Keratinocyte (primary cell): ENCODE results near the gene TTC21B. TPM values are rescaled to one million over a fixed set of nuclear protein-coding genes. Genes with fewer than 3 reads are reported as not detected.

Source experiments
- DNase-seq: peaks from one replicate; pipeline ENCODE4 v3.0.0-alpha.2; 2011; ENCODE audit warnings: low read depth, missing footprints, low spot score
- FAIRE-seq: peaks from 2 replicates; lab custom pipeline; 2011; peaks lifted over from hg19 to GRCh38; lab: Jason Lieb, UNC
- H2AFZ ChIP-seq: 2 replicates; pipeline ENCODE4 v1.6.0; 2012; ENCODE audit warnings: low read length, control low read depth, inconsistent platforms; ENCODE audit not compliant: control insufficient read depth
- H3K27ac ChIP-seq: 2 replicates; pipeline ENCODE4 v1.5.1; 2011; ENCODE audit warnings: low read length; ENCODE audit not compliant: control insufficient read depth, insufficient read depth
- H3K27me3 ChIP-seq: 3 replicates; pipeline ENCODE4 v1.6.0; 2011; ENCODE audit warnings: low read length; ENCODE audit not compliant: control insufficient read depth, insufficient read depth; ENCODE audit errors: extremely low read depth
- H3K36me3 ChIP-seq, 2 experiments: 2 replicates in 1 of 2; 3 replicates in 1 of 2; pipeline ENCODE4 v1.5.1; 2011; ENCODE audit warnings: low read length in 2 of 2, mild to moderate bottlenecking in 1 of 2; ENCODE audit not compliant: control insufficient read depth in 2 of 2, insufficient read depth in 2 of 2; ENCODE audit errors: extremely low read depth in 1 of 2
- H3K4me1 ChIP-seq: 3 replicates; pipeline ENCODE4 v1.5.1; 2011; ENCODE audit warnings: low read length; ENCODE audit not compliant: control insufficient read depth, insufficient read depth; ENCODE audit errors: extremely low read depth
- H3K4me2 ChIP-seq: 3 replicates; pipeline ENCODE4 v1.6.0; 2011; ENCODE audit warnings: low read depth, low read length; ENCODE audit not compliant: control insufficient read depth, insufficient read depth; ENCODE audit errors: extremely low read depth
- H3K4me3 ChIP-seq, 3 experiments: fragments of 200-600 bp in 1 of 3; sonication (generic) in 1 of 3; 2 replicates in 2 of 3; 3 replicates in 1 of 3; pipeline ENCODE4 v1.5.1; 2011 to 2016; ENCODE audit warnings: low read length in 3 of 3, mild to moderate bottlenecking in 3 of 3, control low read depth in 2 of 3, inconsistent platforms in 1 of 3, low read depth in 1 of 3, mixed read lengths in 1 of 3, mixed run types in 1 of 3, moderate library complexity in 1 of 3; ENCODE audit not compliant: control insufficient read depth in 2 of 3, insufficient read depth in 2 of 3; ENCODE audit errors: extremely low read depth in 1 of 3
- H3K79me2 ChIP-seq: 2 replicates; pipeline ENCODE4 v1.6.0; 2012; ENCODE audit warnings: low read length; ENCODE audit not compliant: control insufficient read depth, insufficient read depth
- H3K9ac ChIP-seq: 3 replicates; pipeline ENCODE4 v1.6.0; 2011; ENCODE audit warnings: low read length; ENCODE audit not compliant: control insufficient read depth, insufficient read depth; ENCODE audit errors: extremely low read depth
- H3K9me1 ChIP-seq: 3 replicates; pipeline ENCODE4 v1.6.0; 2011; ENCODE audit warnings: low read length; ENCODE audit not compliant: control insufficient read depth, insufficient read depth; ENCODE audit errors: extremely low read depth
- H3K9me3 ChIP-seq: 2 replicates; pipeline ENCODE4 v1.5.1; 2012; ENCODE audit warnings: low read depth, low read length; ENCODE audit not compliant: control insufficient read depth
- H4K20me1 ChIP-seq: 3 replicates; pipeline ENCODE4 v1.6.0; 2011; ENCODE audit warnings: low read length; ENCODE audit not compliant: control insufficient read depth, insufficient read depth; ENCODE audit errors: extremely low read depth
- CTCF ChIP-seq, 3 experiments: IDR thresholded peaks in 1 of 3; conservative IDR thresholded peaks in 1 of 3; optimal IDR thresholded peaks in 1 of 3; 2 replicates in 2 of 3; 3 replicates in 1 of 3; pipeline versions ENCODE3 to v1.5.1; 2011; ENCODE audit warnings: low read length in 3 of 3, mild to moderate bottlenecking in 3 of 3, moderate library complexity in 2 of 3, control low read depth in 1 of 3, inconsistent platforms in 1 of 3; ENCODE audit not compliant: insufficient read depth in 2 of 3; ENCODE audit errors: extremely low read depth in 1 of 3
- EZH2 ChIP-seq: IDR thresholded peaks from one replicate; pipeline ENCODE4 v1.6.1; 2012; ENCODE audit warnings: inconsistent platforms, mild to moderate bottlenecking, low read length, moderate library complexity
- dilution Hi-C: fragments of 300-500 bp; cut with MboI; formaldehyde crosslinking; loops from one replicate; pipeline ENCODE4 v1.7.0; 2020; ENCODE audit warnings: low sequenced_read_pairs; ENCODE audit not compliant: extremely low pct_ligation_motif_present
- polyA plus RNA-seq, 5 experiments: library from polyadenylated mRNA; depleted of rRNA in 3 of 5; stranded (reverse) in 3 of 5; stranded (forward) in 1 of 5; unstranded in 1 of 5; fragments of >200 nt; gene quantifications; 1 replicate in 1 of 5; 2 replicates in 3 of 5; 3 replicates in 1 of 5; pipeline versions ENCODE4 v1.2.1 to v1.2.3, GENCODE V29; 2011 to 2012; ENCODE audit warnings: missing spikeins in 2 of 5, low read depth in 1 of 5, low replicate concordance in 1 of 5

Gene TTC21B
- polyA plus RNA-seq, 1 donor (not counting 4 experiments of a cell fraction or from before 2014, with no cell fraction given), result 8.0 TPM

GRCh38 chr2:165933211-165933910 lies 20.2 kb downstream of the TTC21B start:
- DNase-seq (no peak), FAIRE-seq (no peak)
- no peaks in the 10 kb centered on the region for H3K4me1 ChIP-seq
- H4K20me1 ChIP-seq, result no peaks in the 10 kb centered on the region
- no peak overlapping the region for H2AFZ ChIP-seq
- H3K36me3 ChIP-seq, result no peaks in the 10 kb centered on the region
- no peaks in the 10 kb centered on the region for H3K79me2 ChIP-seq
- TF ChIP-seq EZH2, result no peak
- no peak for TF ChIP-seq CTCF (optimal IDR thresholded peaks at IDR 0.05 in 1 of 3, IDR thresholded peaks at IDR 0.05 in 1 of 3, conservative IDR thresholded peaks at IDR 0.05 in 1 of 3; ENCODE audit: extremely low read depth in 1 of 3, insufficient read depth in 2 of 3, low read length in 3 of 3)
- no peak overlapping the region for H3K4me3 ChIP-seq
- dilution Hi-C loops, result no loop called here
- H3K4me2 ChIP-seq, result no peak overlapping the region
- no peaks in the 10 kb centered on the region for H3K9me1 ChIP-seq
- no peak overlapping the region for H3K9ac ChIP-seq
- H3K27ac ChIP-seq, result no peak overlapping the region
- H3K9me3 ChIP-seq, result no peaks in the 10 kb centered on the region
- no peaks in the 10 kb centered on the region for H3K27me3 ChIP-seq

- H4K20me1 ChIP-seq, result no peaks in the 10 kb centered on the region
- no peak overlapping the region for H3K4me2 ChIP-seq
- H3K9ac ChIP-seq, result no peak overlapping the region
- TF ChIP-seq EZH2 (no peak), CTCF (optimal IDR thresholded peaks at IDR 0.05 in 1 of 3, IDR thresholded peaks at IDR 0.05 in 1 of 3, conservative IDR thresholded peaks at IDR 0.05 in 1 of 3; ENCODE audit: extremely low read depth in 1 of 3, insufficient read depth in 2 of 3, low read length in 3 of 3) (no peak)
- no peak overlapping the region for H3K27ac ChIP-seq
- dilution Hi-C loops, result no loop called here
- no peaks in the 10 kb centered on the region for H3K27me3 ChIP-seq
- H3K36me3 ChIP-seq, result no peaks in the 10 kb centered on the region
- H2AFZ ChIP-seq, result no peak overlapping the region
- no peaks in the 10 kb centered on the region for H3K4me1 ChIP-seq
- no peaks in the 10 kb centered on the region for H3K9me3 ChIP-seq
- FAIRE-seq, result no peak
- no peaks in the 10 kb centered on the region for H3K79me2 ChIP-seq
- no peak for DNase-seq
- H3K9me1 ChIP-seq, result no peaks in the 10 kb centered on the region
- no peak overlapping the region for H3K4me3 ChIP-seq
Measured at GRCh38 chr2:165927774-165928173, 25.8 kb downstream of the TTC21B start.
